Chondrocyte (in vitro differentiated cells): ENCODE measurements around the gene HM13. TPM values are rescaled to one million over a fixed set of nuclear protein-coding genes. Genes with fewer than 3 reads are reported as not detected.
A peak's percentile ranks its signal among the peaks of the same experiment; 100 is the strongest.
"Not testable (repeated sequence)": the region's sequence is repeated elsewhere in the genome, so short reads cannot be mapped to it uniquely, and the experiment has no call there.

Source experiments
- DNase-seq: peaks from one replicate; pipeline ENCODE4 v3.0.0; 2021; ENCODE audit warnings: mixed read lengths, low spot score
- H3K27ac Mint-ChIP-seq: one replicate; pipeline ENCODE4 v1.8.0; 2021; ENCODE audit warnings: mild to moderate bottlenecking, moderate library complexity, mixed read lengths; ENCODE audit not compliant: unreplicated experiment
- H3K27me3 Mint-ChIP-seq: 2 replicates; pipeline ENCODE4 v1.8.0; 2021; ENCODE audit warnings: low read depth, mixed read lengths
- H3K36me3 Mint-ChIP-seq: 2 replicates; pipeline ENCODE4 v1.8.0; 2021; ENCODE audit warnings: low read depth, mixed read lengths
- H3K4me1 Mint-ChIP-seq: 2 replicates; pipeline ENCODE4 v1.8.0; 2021; ENCODE audit warnings: low read depth, mild to moderate bottlenecking, mixed read lengths
- H3K4me3 Mint-ChIP-seq: one replicate; pipeline ENCODE4 v1.8.0; 2021; ENCODE audit warnings: mild to moderate bottlenecking, moderate library complexity, mixed read lengths; ENCODE audit not compliant: unreplicated experiment
- H3K9me3 Mint-ChIP-seq: 2 replicates; pipeline ENCODE4 v1.8.0; 2021; ENCODE audit warnings: low read depth, mixed read lengths
- total RNA-seq: library from RNA; stranded (reverse); gene quantifications from 3 replicates; pipeline ENCODE4 v1.2.1, GENCODE V29; 2021
- TF ChIP-seq, protein P1 (sequence below): fragments of 200-600 bp; sonication (generic); IDR thresholded peaks from 2 replicates; pipeline ENCODE4 v1.5.0; 2021; ENCODE audit warnings: antibody characterized with exemption, mild to moderate bottlenecking, moderate library complexity

HM13 gene
- total RNA-seq, 1 donor from 2014 or later: 269 TPM

DNA sequence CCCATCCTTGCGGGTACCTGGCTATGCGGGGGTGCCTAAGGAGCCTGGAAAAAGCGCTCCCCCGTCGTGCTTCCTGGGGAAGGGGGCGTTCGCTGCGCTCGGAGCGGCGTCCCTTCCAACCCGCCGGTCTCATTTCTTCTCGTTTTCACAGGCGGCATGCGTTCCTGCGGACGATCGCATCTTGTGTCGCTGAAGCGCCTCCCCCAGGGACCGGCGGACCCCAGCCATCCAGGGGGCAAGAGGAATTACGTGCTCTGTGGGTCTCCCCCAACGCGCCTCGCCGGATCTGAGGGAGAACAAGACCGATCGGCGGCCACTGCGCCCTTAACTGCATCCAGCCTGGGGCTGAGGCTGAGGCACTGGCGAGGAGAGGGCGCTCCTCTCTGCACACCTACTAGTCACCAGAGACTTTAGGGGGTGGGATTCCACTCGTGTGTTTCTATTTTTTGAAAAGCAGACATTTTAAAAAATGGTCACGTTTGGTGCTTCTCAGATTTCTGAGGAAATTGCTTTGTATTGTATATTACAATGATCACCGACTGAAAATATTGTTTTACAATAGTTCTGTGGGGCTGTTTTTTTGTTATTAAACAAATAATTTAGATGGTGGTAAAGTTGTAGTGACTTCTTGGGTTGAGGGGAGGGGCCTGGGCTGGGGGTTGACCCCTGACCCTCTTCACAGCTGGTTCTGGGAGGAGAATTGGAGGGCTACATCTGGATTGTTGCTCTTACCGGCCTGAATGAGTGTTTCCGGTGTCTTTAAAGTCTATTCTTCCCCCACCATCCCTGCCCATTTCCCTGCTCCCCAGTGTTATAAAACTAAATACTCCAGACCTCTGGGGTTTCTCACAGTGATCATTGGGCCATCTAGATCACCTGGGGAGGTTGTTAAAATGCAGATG, 91.9 kb downstream of the HM13 start:
- no peaks in the 10 kb centered on the region for H3K27me3 Mint-ChIP-seq
- DNase-seq: no peak
- H3K4me3 Mint-ChIP-seq: peak overlapping the region; percentile 99
- TF ChIP-seq, protein P1, sequence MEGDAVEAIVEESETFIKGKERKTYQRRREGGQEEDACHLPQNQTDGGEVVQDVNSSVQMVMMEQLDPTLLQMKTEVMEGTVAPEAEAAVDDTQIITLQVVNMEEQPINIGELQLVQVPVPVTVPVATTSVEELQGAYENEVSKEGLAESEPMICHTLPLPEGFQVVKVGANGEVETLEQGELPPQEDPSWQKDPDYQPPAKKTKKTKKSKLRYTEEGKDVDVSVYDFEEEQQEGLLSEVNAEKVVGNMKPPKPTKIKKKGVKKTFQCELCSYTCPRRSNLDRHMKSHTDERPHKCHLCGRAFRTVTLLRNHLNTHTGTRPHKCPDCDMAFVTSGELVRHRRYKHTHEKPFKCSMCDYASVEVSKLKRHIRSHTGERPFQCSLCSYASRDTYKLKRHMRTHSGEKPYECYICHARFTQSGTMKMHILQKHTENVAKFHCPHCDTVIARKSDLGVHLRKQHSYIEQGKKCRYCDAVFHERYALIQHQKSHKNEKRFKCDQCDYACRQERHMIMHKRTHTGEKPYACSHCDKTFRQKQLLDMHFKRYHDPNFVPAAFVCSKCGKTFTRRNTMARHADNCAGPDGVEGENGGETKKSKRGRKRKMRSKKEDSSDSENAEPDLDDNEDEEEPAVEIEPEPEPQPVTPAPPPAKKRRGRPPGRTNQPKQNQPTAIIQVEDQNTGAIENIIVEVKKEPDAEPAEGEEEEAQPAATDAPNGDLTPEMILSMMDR: peak; percentile 25
- H3K36me3 Mint-ChIP-seq: no peaks in the 10 kb centered on the region
- H3K27ac Mint-ChIP-seq: peak overlapping the region; percentile 95
- H3K4me1 Mint-ChIP-seq: peaks cover 62% of the 10 kb centered on the region
- H3K9me3 Mint-ChIP-seq: no peaks in the 10 kb centered on the region

DNA sequence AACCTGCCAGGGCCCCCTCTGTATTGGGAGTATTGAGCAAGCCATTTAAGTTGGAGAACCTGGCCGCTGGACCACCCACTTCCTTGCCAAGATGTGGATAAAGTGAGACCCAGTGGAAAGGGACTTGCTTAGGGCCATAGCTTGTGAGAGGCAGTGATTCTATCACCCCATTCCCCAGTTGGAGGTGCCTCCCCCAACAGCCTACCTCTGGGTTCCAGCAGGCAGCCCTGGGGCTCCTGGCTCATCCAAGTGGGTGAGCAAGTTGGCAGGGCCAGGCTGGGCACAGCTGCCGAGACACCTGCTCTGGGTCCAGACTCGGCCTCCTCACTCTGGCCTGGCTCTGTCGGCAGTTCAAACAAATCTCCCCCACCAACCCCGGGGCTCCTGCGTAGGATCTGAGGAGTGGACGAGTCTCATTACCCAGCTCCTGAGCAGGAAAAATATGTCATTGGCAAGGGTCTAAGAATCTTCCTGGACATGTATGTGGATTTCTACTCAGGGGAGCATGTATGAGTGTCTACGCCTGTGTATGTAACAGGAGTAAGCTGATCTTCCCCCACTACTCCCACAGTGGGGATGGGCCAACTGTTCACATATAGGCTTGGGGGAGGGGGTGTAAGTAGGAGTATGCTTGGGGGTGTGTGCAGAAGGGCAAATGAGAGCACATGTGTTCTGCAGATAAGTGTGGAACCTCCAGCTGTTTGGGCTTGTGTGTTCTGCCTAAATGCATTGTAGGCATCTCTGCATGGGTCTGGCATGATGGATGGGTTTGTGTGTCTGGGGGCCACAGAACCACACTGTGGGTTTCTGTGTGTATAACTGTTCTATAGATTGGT, 92.8 kb downstream of the HM13 start:
- Mint-ChIP-seq H3K4me1 (peaks cover 62% of the 10 kb centered on the region), H3K36me3 (no peaks in the 10 kb centered on the region), H3K27ac (peak overlapping the region; percentile 81), H3K9me3 (no peaks in the 10 kb centered on the region), H3K27me3 (no peaks in the 10 kb centered on the region), H3K4me3 (peak overlapping the region; percentile 99)
- no peak for DNase-seq
- TF ChIP-seq, protein P1: no peak

DNA sequence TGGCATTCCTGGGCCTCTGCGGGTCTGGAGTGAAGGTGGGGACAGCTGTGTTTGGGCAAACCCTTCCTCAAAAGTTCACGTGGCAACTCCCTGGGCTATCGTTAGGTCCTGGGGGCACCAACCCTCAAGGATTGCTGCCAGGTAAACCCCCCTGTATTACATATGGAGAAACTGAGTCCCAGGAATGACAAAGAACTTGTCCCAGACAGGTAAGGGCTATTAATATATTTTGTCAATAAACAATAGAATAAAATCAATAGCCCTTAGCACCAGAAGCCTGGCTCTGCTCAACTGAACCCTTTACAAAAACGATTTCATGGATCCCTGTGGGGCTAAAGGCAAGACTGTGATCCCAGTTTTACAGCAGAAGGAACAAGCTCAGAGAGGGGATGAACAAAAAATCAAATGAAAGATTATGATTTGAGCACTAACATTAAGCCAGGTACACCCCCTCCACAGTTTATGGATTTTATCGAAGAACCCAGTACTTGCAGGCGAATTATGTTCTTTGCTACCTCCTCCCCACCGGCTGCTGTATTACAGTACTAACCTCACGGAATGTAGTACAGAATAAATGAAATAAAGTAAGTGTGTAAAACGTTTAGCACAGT, 93.5 kb downstream of the HM13 start:
- H3K36me3 Mint-ChIP-seq: no peaks in the 10 kb centered on the region
- H3K4me3 Mint-ChIP-seq: peak overlapping the region; percentile 44
- peaks cover 58% of the 10 kb centered on the region for H3K4me1 Mint-ChIP-seq
- no peak for DNase-seq
- H3K27ac Mint-ChIP-seq: peak overlapping the region; percentile 81
- no peaks in the 10 kb centered on the region for H3K27me3 Mint-ChIP-seq
- TF ChIP-seq, protein P1: peak; percentile 19
- H3K9me3 Mint-ChIP-seq: no peaks in the 10 kb centered on the region

DNA sequence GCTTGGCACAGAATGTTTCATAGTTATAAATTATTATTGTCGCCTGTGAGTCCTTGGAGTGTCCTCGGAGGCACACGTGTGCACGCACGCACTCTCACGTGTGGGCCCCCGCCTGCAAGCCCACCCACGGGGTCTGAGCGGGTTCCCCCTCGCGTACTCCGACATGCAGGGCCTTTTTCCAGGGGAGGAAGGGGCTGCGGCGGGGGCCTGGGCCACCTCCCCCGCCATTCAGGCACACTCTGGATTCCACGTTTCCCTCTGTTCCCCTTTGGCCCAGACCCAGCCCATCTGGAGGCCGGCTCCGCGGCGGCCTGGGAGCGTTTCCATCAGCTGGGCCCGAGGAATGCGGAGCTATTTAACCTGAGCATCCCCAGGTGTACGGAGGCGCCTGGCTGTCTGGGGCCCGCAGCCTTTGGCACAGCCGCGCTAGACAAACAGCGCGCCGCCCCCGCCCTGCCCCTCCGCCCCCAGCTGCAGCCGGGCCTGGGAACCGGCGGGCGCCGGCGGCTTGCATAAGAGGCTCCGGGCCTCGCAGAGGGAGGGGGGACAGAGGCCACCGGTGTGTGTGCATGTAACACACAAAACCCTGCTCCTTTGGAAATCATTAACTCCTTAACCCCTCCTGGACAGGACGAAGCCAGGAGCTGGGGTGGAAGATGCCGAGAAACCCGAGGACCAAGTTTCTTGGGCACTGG, 94.2 kb downstream of the HM13 start:
- Mint-ChIP-seq H3K27ac (no peak overlapping the region), H3K4me3 (peak overlapping the region; percentile 12), H3K36me3 (no peaks in the 10 kb centered on the region), H3K9me3 (no peaks in the 10 kb centered on the region), H3K4me1 (peaks cover 56% of the 10 kb centered on the region), H3K27me3 (peaks cover 1% of the 10 kb centered on the region)
- TF ChIP-seq, protein P1: peak; percentile 12
- no peak for DNase-seq

DNA sequence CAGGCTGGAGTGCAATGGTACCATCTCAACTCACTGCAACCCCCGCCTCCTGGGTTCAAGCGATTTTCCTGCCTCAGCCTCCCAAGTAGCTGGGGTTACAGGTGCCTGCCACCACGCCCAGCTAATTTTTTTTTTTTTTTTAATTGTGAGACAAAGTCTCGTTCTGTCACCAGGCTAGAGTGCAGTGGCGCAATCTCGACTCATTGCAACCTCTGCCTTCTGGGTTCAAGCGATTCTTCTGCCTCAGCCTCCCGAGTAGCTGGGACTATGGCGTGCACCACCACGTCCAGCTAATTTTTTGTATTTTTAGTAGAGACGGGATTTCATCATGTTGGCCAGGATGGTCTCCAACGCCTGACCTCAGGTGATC, 98.0 kb downstream of the HM13 start:
- not testable (repeated sequence) for DNase-seq, H3K9me3 Mint-ChIP-seq, H3K4me3 Mint-ChIP-seq, H3K27ac Mint-ChIP-seq, H3K27me3 Mint-ChIP-seq, H3K36me3 Mint-ChIP-seq
- peaks cover 21% of the 10 kb centered on the region for H3K4me1 Mint-ChIP-seq
